NCI-H2081 treated with DMSO at 0.1 percent for 48 hours (cell line): Measurements from ENCODE around the gene TTYH3.

ENCODE experiments used
- DNase-seq: peaks from one replicate; lab custom pipeline; 2025; lab: John Stamatoyannopoulos, UW

The TTYH3 gene

DNA sequence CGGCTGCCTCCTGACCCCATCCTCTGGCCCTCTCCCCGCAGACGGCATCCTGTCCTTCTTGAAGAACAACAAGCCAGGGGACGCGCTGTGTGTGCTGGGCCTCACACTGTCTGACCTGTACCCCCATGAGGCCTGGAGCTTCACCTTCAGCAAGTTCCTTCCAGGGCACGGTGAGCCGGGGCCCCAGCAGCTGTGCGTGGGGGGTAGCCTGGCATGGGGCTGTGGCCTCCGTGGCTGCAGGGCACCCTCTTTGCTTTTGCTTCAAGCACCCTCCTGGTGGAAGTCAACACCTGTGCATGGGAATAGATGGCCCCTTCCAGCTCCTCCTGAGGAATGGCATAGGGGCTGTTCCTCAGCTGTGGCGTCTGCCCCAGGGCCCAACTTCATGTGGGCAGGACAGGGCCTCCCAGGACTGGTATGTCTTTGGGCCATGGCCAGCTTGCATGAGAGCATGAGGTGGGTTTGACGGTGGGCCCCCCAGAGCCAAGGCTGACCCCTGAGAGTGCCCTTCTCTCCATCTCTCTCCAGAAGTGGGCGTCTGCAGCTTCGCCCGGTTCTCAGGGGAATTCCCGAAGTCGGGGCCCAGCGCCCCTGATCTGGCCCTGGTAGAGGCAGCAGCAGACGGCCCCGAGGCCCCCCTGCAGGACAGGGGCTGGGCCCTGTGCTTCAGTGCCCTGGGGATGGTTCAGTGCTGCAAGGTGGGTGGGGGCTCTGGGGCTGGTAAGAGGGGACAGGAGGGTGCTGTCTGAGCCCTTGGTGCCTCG, 76.9 kb downstream of the TTYH3 start:
- no peak for DNase-seq

DNA sequence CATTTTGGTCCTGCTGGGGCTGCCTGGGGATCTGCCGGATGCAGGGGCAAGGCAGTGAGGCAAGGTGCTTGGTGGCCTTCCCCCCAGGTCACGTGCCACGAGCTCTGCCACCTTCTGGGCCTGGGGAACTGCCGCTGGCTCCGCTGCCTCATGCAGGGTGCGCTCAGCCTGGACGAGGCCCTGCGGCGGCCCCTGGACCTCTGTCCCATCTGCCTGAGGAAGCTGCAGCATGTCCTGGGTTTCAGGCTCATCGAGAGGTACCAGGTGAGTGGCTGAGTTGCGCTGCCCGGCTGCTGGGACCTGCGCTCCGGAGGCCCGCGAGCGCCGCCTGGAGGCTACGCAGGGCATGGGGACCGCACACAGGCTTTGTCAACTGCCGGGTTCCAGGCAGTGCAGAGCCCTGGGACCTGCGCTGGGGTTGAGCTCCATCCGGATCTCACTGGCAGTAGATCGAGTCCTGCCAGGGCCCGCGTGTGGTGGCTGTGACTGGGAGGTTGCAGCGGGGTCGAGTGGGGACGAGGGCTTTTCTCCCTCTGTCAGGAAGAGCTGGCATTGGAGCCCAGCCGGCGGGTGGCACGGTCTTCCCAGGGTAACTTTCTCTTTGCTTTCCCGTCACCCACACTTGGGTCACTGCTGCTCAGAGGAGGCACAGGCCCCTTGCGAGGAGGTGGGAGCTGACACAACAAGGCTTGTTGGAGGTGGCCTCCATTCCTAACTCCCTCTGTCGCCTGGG, 77.9 kb downstream of the TTYH3 start:
- no peak for DNase-seq

DNA sequence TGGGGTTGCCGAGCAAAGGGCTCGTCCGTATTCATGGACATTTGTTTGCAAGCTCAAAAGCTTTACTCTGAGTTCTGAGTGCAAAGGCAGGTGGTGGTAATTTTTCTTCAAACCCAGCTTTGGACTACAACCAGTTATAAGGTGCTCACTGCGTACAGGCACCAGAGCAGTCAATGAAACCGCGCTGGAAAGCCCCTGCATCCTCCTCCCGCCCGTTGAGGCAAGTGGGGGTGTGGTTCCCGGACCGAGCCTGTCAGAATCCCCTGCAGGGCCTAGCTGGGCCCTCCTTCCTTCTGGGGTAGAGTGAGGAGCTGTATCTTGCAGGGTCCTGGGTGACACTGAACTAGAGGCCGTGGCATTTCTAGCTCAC, 78.5 kb downstream of the TTYH3 start:
- no peak for DNase-seq

DNA sequence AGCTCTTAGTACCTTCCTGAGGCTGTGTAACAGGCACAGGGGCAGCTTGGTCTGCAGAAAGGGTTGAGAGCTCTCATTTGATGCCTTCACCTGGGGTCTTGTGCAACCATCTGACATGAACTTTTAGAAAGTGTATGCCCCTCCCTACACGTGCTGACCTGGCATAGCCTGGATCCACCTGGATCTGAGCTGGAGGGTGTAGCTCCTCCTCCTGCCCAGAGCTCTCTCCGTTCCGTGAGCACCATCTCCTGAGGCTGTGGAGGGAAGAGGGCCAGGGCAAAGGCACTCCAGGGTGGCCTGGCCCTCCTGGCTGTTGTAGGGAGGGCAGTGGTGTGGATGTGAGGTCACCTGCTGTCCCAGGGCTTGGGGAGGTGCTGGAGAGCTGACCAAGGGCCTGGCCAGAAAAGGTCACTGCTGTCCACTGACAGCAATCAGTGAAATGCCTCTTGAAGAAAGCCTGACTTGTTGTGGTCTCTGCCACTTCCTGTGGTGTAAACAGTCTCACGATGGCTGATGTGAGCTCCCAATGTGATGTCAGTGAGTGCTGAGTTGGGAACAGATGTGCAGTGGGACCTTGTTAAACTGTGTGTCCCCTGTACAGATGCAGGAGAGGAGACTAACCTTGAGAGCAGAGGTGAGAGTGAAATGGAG, 79.2 kb downstream of the TTYH3 start:
- no peak for DNase-seq

DNA sequence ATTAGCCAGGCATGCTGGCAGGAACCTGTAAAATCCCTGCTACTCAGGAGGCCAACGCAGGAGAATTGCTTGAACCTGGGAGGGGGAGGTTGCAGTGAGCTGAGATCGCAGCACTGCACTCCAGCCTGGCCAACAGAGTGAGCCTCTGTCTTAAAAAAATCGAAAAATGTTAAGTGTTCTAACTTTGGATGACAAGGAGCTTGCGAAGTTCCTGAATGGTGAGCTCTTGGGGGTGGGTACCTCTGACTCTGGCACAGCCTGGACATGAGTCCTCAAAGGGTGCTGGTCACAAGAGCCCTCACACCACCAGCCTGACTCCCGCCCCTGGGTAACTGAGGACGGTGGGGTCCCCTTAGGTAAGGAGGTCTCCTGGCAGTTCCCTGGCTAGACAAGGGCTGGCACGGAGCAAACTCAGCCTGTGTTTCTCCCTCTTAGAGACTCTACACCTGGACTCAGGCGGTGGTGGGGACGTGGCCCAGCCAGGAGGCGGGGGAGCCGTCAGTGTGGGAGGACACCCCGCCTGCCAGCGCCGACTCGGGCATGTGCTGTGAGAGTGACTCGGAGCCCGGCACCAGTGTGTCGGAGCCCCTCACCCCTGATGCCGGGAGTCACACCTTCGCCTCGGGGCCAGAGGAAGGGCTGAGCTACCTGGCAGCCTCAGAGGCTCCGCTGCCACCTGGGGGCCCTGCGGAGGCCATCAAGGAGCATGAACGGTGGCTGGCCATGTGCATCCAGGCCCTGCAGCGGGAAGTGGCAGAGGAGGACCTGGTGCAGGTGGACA, 80.3 kb downstream of the TTYH3 start:
- no peak for DNase-seq

DNA sequence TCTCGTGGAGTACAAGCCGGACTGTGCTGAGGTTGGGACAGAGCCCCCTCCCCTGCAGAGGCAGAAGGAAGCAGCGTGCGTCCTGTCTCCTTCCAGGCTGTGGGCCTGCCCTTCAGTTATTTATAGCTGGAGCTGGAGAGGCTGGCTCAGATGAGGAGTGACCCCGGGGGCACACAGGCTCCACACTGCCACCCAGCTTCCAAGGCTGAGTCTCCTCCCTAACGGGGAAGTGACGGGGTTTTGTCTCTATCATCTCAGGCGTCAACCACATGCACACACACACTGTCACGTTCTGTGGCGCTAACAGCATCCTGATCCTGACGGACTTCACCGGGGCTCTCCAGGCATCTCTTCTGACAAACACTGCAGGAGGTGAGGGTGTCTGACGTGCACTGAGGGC, 81.6 kb downstream of the TTYH3 start:
- no peak for DNase-seq

DNA sequence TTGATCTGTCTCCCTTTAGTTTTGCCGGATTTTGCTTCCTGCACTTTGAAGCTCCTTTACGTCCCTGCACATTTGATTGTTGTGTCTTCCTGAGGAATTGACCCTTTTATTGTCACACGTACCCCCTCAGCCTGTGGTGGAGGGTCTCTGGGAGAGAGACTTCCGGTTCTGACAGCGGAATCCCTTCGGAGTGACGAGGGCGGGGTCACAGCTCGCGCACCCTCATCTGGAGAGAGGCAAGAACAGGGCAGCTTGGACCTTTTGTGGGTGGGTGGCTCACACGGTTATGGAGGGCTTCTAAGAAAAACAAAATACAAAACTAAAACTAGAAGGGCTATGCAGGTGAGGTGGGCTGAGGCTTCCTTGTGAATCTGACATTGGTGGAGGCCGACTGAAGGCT, 82.2 kb downstream of the TTYH3 start:
- DNase-seq: no peak
